G401.6 (cell line): ENCODE data around the gene VEZF1.
"Not testable (repeated sequence)": the region's sequence is repeated elsewhere in the genome, so short reads cannot be mapped to it uniquely, and the experiment has no call there.

Experiments
- FAIRE-seq: peaks from 2 replicates; lab custom pipeline; 2012; peaks lifted over from hg19 to GRCh38; lab: Jason Lieb, UNC

Gene VEZF1

GRCh38 chr17:57974053-57974824 is 13.8 kb downstream of the VEZF1 start:
- FAIRE-seq, result not testable (repeated sequence)

- no peak for FAIRE-seq
These were observed 15.9 kb downstream of the VEZF1 start for GRCh38 chr17:57972151-57972550.

GRCh38 chr17:57971572-57971971 is 16.5 kb downstream of the VEZF1 start:
- FAIRE-seq, result no peak

- no peak for FAIRE-seq
These were observed 17.3 kb downstream of the VEZF1 start for GRCh38 chr17:57970710-57971109.

GRCh38 chr17:57968456-57968855 is 19.6 kb downstream of the VEZF1 start:
- FAIRE-seq, result no peak

GRCh38 chr17:57966875-57967274 is 21.2 kb downstream of the VEZF1 start:
- no peak for FAIRE-seq

- no peak for FAIRE-seq
These were observed 21.8 kb downstream of the VEZF1 start for GRCh38 chr17:57966246-57966645.

- no peak for FAIRE-seq
These were observed 22.4 kb downstream of the VEZF1 start for GRCh38 chr17:57965521-57966160.

GRCh38 chr17:57963149-57963511 is 24.9 kb downstream of the VEZF1 start:
- no peak for FAIRE-seq

- no peak for FAIRE-seq
These were observed 25.5 kb downstream of the VEZF1 start for GRCh38 chr17:57962279-57963148.

GRCh38 chr17:57959929-57960328 is 28.1 kb downstream of the VEZF1 start:
- FAIRE-seq, result no peak

GRCh38 chr17:57958391-57958790 is 29.7 kb downstream of the VEZF1 start:
- FAIRE-seq, result not testable (repeated sequence)

GRCh38 chr17:57957886-57958285 is 30.2 kb downstream of the VEZF1 start:
- no peak for FAIRE-seq

- no peak for FAIRE-seq
These were observed 30.8 kb downstream of the VEZF1 start for GRCh38 chr17:57957120-57957850.

- peak; percentile 45 for FAIRE-seq
These were observed 31.5 kb downstream of the VEZF1 start for GRCh38 chr17:57956291-57957119.

GRCh38 chr17:57955183-57955931 is 32.7 kb downstream of the VEZF1 start, which contains the start of gene CUEDC1:
TSS of gene CUEDC1 (minus strand) at chr17:57955412. CDS start at chr17:57885564, 69,848 bp downstream.
- no peak for FAIRE-seq

- FAIRE-seq, result peak; percentile 51
These were observed 33.5 kb downstream of the VEZF1 start for GRCh38 chr17:57954397-57955182.

GRCh38 chr17:57953705-57954396 is 34.2 kb downstream of the VEZF1 start:
- no peak for FAIRE-seq

GRCh38 chr17:57953219-57953618 is 34.8 kb downstream of the VEZF1 start:
- FAIRE-seq, result no peak
